CD14-positive monocyte (primary cell): ENCODE data around the gene HSD17B3. TPM values are rescaled to one million over a fixed set of nuclear protein-coding genes. Genes with fewer than 3 reads are reported as not detected.

Source experiments
- DNase-seq, 3 donors: peaks; one replicate each; pipeline ENCODE4 v3.0.0-alpha.2; 2011 to 2022
- H2AFZ ChIP-seq: 2 replicates; pipeline ENCODE4 v1.6.0; 2012; ENCODE audit warnings: mild to moderate bottlenecking, low read depth, low read length, inconsistent platforms; ENCODE audit not compliant: insufficient read depth, poor library complexity, severe bottlenecking
- H3K27ac ChIP-seq, 2 donors: 1 replicate in 1 of 2; 2 replicates in 1 of 2; pipeline ENCODE4 v1.5.1; 2012 to 2013; ENCODE audit warnings: low read length in 2 of 2, control low read depth in 1 of 2, inconsistent platforms in 1 of 2, low read depth in 1 of 2, mild to moderate bottlenecking in 1 of 2
- H3K27me3 ChIP-seq, 2 donors: one replicate each; pipeline versions ENCODE4 v1.6.0 to v1.6.1; 2011 to 2013; ENCODE audit warnings: low read length in 2 of 2; ENCODE audit not compliant: control insufficient read depth in 2 of 2, insufficient read depth in 2 of 2
- H3K36me3 ChIP-seq, 2 donors: replicated peaks in 1 of 2; 1 replicate in 1 of 2; 2 replicates in 1 of 2; pipeline versions ENCODE4 v1.5.1 to v1.6.1; 2012 to 2013; ENCODE audit warnings: low read length in 2 of 2, control low read depth in 1 of 2, inconsistent platforms in 1 of 2, mild to moderate bottlenecking in 1 of 2; ENCODE audit not compliant: insufficient read depth in 2 of 2, control insufficient read depth in 1 of 2
- H3K4me1 ChIP-seq, 2 donors: 1 replicate in 1 of 2; 2 replicates in 1 of 2; pipeline versions ENCODE4 v1.5.1 to v1.6.1; 2012 to 2013; ENCODE audit warnings: low read length in 2 of 2, control low read depth in 1 of 2, inconsistent platforms in 1 of 2, mild to moderate bottlenecking in 1 of 2, moderate library complexity in 1 of 2; ENCODE audit not compliant: insufficient read depth in 2 of 2, control insufficient read depth in 1 of 2
- H3K4me2 ChIP-seq: replicated peaks from 2 replicates; pipeline ENCODE3; 2012; ENCODE audit warnings: low read length, moderate library complexity, mild to moderate bottlenecking; ENCODE audit not compliant: poor library complexity, severe bottlenecking; ENCODE audit errors: extremely low read depth
- H3K4me3 ChIP-seq, 3 experiments: fragments of 200-600 bp in 1 of 3; sonication (generic) in 1 of 3; replicated peaks in 1 of 3; 1 replicate in 2 of 3; 2 replicates in 1 of 3; pipeline ENCODE4 v1.5.1; 2011 to 2013; ENCODE audit warnings: low read length in 3 of 3, mild to moderate bottlenecking in 3 of 3, control low read depth in 2 of 3, low read depth in 2 of 3, inconsistent platforms in 1 of 3, moderate library complexity in 1 of 3
- H3K79me2 ChIP-seq: 2 replicates; pipeline ENCODE4 v1.6.0; 2012; ENCODE audit warnings: mild to moderate bottlenecking, control low read depth, inconsistent platforms, low read length, moderate library complexity; ENCODE audit not compliant: insufficient read depth
- H3K9ac ChIP-seq: 2 replicates; pipeline ENCODE4 v1.6.0; 2017; ENCODE audit warnings: low read length, mild to moderate bottlenecking; ENCODE audit not compliant: insufficient read depth, poor library complexity, severe bottlenecking
- H3K9me3 ChIP-seq, 2 donors: replicated peaks in 1 of 2; 1 replicate in 1 of 2; 2 replicates in 1 of 2; pipeline versions ENCODE4 v1.5.1 to v1.6.1; 2012 to 2013; ENCODE audit warnings: low read length in 2 of 2, control low read depth in 1 of 2; ENCODE audit not compliant: control insufficient read depth in 1 of 2, insufficient read depth in 1 of 2
- H4K20me1 ChIP-seq: 2 replicates; pipeline ENCODE4 v1.6.0; 2012; ENCODE audit warnings: mild to moderate bottlenecking, low read length, control low read depth, moderate library complexity; ENCODE audit not compliant: insufficient read depth
- H3K27ac Mint-ChIP-seq, 7 donors: one replicate each; pipeline ENCODE4 v1.8.0; 2020; ENCODE audit warnings: mild to moderate bottlenecking in 7 of 7, mixed read lengths in 7 of 7, moderate library complexity in 6 of 7, inconsistent platforms in 2 of 7
- H3K27me3 Mint-ChIP-seq, 3 donors: one replicate each; pipeline ENCODE4 v1.8.0; 2021 to 2022; ENCODE audit warnings: low read depth in 3 of 3, mild to moderate bottlenecking in 3 of 3, mixed read lengths in 3 of 3, moderate library complexity in 3 of 3, inconsistent platforms in 1 of 3
- H3K36me3 Mint-ChIP-seq, 2 donors: one replicate each; pipeline ENCODE4 v1.8.0; 2020; ENCODE audit warnings: mixed read lengths in 2 of 2, inconsistent platforms in 1 of 2, mild to moderate bottlenecking in 1 of 2
- H3K4me1 Mint-ChIP-seq: one replicate; pipeline ENCODE4 v1.8.0; 2020; ENCODE audit warnings: mild to moderate bottlenecking, mixed read lengths
- H3K4me3 Mint-ChIP-seq, 2 donors: one replicate each; pipeline ENCODE4 v1.8.0; 2020; ENCODE audit warnings: mild to moderate bottlenecking in 2 of 2, mixed read lengths in 2 of 2, moderate library complexity in 1 of 2
- H3K9me3 Mint-ChIP-seq, 7 donors: one replicate each; pipeline ENCODE4 v1.8.0; 2020 to 2022; ENCODE audit warnings: mixed read lengths in 7 of 7, mild to moderate bottlenecking in 6 of 7, moderate library complexity in 6 of 7, inconsistent platforms in 2 of 7
- WGBS: methylation state at CpG from one replicate; pipeline ENCODE4 v1.1.5; 2013; ENCODE audit warnings: missing lambda C conversion rate; ENCODE audit not compliant: insufficient coverage; 5-methylcytosine and 5-hydroxymethylcytosine counted together
- intact Hi-C, 2 donors: fragments of 100-400 bp; cut with micrococcal nuclease; formaldehyde crosslinking; loops; one replicate each; pipeline versions ENCODE4 v1.15.0 to v1.15.1; 2023
- polyA plus RNA-seq, 3 donors: library from polyadenylated mRNA; depleted of rRNA in 1 of 3; unstranded in 2 of 3; stranded (reverse) in 1 of 3; fragments of 300-500 nt in 2 of 3; fragments of >200 nt in 1 of 3; fragmentation: Illumina TruSeq in 2 of 3; gene quantifications; 1 replicate in 2 of 3; 2 replicates in 1 of 3; pipeline ENCODE4 v1.2.3, GENCODE V29; 2012 to 2021
- TF ChIP-seq, protein P1 (sequence below): fragments of 200-600 bp; IDR thresholded peaks from one replicate; pipeline ENCODE4 v1.8.0; 2022; ENCODE audit warnings: antibody characterized with exemption, mild to moderate bottlenecking

HSD17B3 gene
- polyA plus RNA-seq, 3 donors: 0.09 TPM; not detected in 2

DNA sequence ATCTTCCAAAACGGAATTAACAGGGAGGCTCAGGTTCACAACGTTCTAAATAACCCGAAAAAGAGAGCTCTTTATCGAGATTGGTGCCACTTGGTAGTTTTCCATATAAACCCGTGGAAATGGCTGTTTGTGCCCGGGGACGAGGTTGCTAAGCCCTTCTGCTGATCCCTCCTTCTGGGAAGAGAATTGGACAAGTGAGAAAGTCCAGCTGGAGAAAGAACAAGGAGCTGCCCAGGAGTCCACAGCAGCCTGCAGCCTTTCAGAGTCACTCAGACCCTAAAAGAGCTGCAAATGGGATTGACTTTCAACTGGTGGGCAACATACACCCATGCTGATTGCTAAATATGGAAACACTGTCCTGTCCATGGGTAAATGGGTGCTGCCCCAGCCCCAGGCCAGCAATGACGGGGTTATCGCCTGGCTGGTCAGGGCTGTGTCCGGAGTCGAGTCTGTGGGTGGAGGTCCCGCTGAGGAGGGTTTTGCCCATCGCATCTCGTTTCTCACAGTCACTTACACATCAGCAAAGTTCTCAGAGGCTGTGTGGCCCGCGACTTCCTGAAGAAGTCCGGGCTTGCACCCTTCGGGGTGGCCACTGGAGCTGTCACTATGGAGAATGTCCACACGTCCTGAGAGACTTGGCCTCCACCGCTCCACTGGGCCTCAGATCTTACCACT is 40.7 kb upstream of the HSD17B3 start:
- DNase-seq: no peak
- WGBS: 94% methylated on average over 16 of the region's 20 CpGs
- no peaks in the 10 kb centered on the region for H3K27me3 ChIP-seq
- H3K27me3 Mint-ChIP-seq: no peaks in the 10 kb centered on the region
- H3K4me2 ChIP-seq: no peak overlapping the region
- H3K9me3 Mint-ChIP-seq: no peaks in the 10 kb centered on the region
- H3K36me3 Mint-ChIP-seq: peaks cover 0 to 12% of the 10 kb centered on the region in 2 donors
- no peak overlapping the region for H3K27ac Mint-ChIP-seq
- no peaks in the 10 kb centered on the region for H3K9me3 ChIP-seq
- peaks cover 4 to 6% of the 10 kb centered on the region in 2 donors for H3K4me1 ChIP-seq
- peaks cover 0 to 7% of the 10 kb centered on the region in 2 donors for H3K36me3 ChIP-seq
- H3K79me2 ChIP-seq: no peaks in the 10 kb centered on the region
- TF ChIP-seq, protein P1, sequence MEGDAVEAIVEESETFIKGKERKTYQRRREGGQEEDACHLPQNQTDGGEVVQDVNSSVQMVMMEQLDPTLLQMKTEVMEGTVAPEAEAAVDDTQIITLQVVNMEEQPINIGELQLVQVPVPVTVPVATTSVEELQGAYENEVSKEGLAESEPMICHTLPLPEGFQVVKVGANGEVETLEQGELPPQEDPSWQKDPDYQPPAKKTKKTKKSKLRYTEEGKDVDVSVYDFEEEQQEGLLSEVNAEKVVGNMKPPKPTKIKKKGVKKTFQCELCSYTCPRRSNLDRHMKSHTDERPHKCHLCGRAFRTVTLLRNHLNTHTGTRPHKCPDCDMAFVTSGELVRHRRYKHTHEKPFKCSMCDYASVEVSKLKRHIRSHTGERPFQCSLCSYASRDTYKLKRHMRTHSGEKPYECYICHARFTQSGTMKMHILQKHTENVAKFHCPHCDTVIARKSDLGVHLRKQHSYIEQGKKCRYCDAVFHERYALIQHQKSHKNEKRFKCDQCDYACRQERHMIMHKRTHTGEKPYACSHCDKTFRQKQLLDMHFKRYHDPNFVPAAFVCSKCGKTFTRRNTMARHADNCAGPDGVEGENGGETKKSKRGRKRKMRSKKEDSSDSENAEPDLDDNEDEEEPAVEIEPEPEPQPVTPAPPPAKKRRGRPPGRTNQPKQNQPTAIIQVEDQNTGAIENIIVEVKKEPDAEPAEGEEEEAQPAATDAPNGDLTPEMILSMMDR: no peak
- H2AFZ ChIP-seq: no peak overlapping the region
- H3K4me3 Mint-ChIP-seq: no peak overlapping the region
- H3K9ac ChIP-seq: no peak overlapping the region
- intact Hi-C loops: no loop called here
- H4K20me1 ChIP-seq: no peaks in the 10 kb centered on the region
- no peak overlapping the region for H3K4me3 ChIP-seq
- peaks cover 25% of the 10 kb centered on the region for H3K4me1 Mint-ChIP-seq
- no peak overlapping the region for H3K27ac ChIP-seq

GRCh38 chr9:96340707-96341106 is 38.7 kb upstream of the HSD17B3 start:
- Histone ChIP-seq H3K4me1 (no peaks in the 10 kb centered on the region), H3K9me3 (no peaks in the 10 kb centered on the region), H3K4me3 (no peak overlapping the region), H3K9ac (no peak overlapping the region), H3K36me3 (peaks cover 0 to 7% of the 10 kb centered on the region in 2 donors), H3K27me3 (no peaks in the 10 kb centered on the region), H3K4me2 (no peak overlapping the region), H2AFZ (no peak overlapping the region), H3K27ac (no peak overlapping the region), H3K79me2 (no peaks in the 10 kb centered on the region), H4K20me1 (no peaks in the 10 kb centered on the region)
- no peak overlapping the region for H3K4me3 Mint-ChIP-seq
- no peaks in the 10 kb centered on the region for H3K27me3 Mint-ChIP-seq
- no peak for DNase-seq
- peaks cover 10% of the 10 kb centered on the region for H3K4me1 Mint-ChIP-seq
- H3K9me3 Mint-ChIP-seq: no peaks in the 10 kb centered on the region
- TF ChIP-seq, protein P1: no peak
- intact Hi-C loops: no loop called here
- whole genome bisulfite sequencing: 93% methylated on average over 3 of the region's 3 CpGs
- peaks cover 0 to 12% of the 10 kb centered on the region in 2 donors for H3K36me3 Mint-ChIP-seq
- no peak overlapping the region for H3K27ac Mint-ChIP-seq
